CD1c-positive myeloid dendritic cell (primary cell): ENCODE measurements around the gene AZGP1.
"Not testable (repeated sequence)": the region's sequence is repeated elsewhere in the genome, so short reads cannot be mapped to it uniquely, and the experiment has no call there.

ENCODE experiments used
- DNase-seq: peaks from one replicate; pipeline ENCODE4 v3.0.0-alpha.2; 2016; ENCODE audit errors: extremely low spot score

Gene AZGP1

DNA sequence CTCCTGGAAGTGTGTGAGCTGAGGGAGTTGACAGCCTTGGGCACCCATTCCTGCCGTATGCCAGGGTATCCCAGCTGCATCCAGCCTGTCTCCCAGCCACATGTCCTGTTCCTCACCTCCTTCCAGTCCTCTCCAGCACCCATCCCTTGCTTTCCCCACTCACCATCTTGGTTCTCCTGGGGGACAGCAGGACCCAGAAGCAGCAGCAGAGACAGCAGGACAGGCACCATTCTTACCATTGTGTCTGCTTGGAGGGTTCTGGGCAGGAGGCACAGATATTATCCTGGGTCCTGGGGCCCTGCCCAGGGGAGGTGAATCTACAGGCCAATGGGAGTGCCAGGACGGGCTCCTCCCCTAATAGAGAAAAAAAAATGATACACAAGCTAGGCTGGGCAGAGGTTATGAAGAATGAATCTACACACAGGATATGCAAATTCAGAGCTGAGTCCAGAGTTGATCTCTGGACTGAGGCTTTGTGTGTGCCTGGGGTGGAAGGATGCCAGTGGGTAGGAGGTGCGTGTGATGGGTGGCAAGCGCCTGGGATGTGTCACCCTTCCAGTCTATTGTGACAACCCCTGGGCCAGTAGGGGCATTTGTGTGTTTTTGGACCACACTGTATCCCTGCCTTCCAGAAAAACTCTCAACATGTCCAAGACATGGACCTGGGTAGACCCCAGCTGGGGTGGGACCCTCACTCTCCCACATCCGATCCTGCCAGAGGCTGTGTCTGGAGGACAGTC lies at the start of gene AZGP1:
Gene AZGP1, minus strand, starts transcription at position 250 of the 740 bp plus-strand sequence. Its CDS starts 11 bp downstream, at position 239.
- DNase-seq, result no peak

DNA sequence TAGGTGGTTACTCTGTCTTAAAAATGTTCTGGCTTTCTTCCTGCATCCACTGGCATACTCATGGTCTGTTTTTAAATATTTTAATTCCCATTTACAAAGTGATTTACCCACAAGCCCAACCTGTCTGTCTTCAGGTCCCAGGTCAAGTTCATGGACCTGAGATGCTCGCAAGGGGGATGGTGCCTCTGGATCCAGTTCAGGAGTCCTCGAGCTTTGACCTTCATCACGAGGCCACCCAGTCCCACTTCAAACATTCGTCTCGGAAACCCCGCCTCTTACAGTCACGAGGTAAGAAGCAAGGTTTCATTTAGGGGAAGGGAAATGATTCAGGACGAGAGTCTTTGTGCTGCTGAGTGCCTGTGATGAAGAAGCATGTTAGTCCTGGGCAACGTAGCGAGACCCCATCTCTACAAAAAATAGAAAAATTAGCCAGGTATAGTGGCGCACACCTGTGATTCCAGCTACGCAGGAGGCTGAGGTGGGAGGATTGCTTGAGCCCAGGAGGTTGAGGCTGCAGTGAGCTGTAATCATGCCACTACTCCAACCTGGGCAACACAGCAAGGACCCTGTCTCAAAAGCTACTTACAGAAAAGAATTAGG lies 48.3 kb upstream of the AZGP1 start:
- DNase-seq, result no peak

DNA sequence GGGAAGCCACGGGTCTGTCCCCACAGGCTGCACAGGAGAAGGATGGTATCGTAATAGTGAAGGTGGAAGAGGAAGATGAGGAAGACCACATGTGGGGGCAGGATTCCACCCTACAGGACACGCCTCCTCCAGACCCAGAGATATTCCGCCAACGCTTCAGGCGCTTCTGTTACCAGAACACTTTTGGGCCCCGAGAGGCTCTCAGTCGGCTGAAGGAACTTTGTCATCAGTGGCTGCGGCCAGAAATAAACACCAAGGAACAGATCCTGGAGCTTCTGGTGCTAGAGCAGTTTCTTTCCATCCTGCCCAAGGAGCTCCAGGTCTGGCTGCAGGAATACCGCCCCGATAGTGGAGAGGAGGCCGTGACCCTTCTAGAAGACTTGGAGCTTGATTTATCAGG lies 47.7 kb upstream of the AZGP1 start:
- no peak for DNase-seq

DNA sequence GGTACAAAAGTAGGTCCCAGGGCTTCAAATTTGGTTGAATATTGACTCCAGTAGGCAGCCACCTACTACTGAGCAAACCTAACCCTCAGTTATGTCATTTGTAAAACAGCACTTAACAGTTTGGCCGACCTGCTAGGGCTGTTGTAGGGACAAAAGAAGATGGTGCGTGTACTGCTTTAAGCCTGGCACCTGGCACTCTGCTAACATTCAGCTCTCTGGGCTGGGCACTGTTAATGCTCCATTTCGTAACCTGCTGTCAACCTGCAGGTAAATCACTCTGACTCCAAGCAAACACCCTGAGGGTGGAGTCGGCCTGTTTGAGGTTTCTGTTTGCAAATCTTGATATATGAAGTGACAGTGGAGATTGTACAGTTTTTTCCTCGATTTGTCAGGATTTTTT lies 46.8 kb upstream of the AZGP1 start:
- DNase-seq, result no peak

DNA sequence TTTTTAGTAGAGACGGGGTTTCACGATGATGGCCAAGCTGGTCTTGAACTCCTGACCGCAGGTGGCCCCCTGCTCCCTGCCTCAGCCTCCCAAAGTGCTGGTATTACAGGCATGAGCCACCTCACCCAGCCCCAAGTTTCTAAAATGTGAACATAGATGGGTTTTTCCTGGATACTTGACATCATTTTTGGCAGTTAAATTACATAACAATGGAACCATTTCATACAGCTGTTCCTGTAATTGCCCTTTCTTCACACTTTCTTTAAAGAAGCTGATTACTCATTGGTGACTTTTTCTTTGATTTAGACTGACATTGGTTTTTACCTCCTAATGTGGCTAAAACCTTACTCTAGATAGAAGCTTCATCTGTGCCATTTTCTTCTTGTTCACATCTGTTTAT lies 45.5 kb upstream of the AZGP1 start:
- no peak for DNase-seq

DNA sequence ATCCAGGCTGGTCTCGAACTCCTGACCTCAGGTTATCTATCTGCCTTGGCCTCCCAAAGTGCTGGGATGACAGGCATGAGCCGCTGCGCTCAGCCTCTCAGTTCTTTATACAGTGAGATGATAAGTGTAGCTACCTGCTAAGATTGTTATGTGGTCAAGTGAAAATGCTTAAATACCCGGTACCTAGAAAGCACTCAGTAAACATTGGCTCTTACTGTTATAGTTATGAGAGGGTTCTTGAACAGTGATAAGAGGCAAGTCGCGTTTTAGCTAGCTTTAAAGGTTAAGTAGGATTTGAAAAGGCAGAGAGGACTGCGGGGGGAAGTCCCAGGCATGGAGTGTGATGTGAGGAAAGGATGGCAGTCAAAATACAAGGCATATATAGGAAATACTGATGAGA lies 44.1 kb upstream of the AZGP1 start:
- DNase-seq, result no peak

DNA sequence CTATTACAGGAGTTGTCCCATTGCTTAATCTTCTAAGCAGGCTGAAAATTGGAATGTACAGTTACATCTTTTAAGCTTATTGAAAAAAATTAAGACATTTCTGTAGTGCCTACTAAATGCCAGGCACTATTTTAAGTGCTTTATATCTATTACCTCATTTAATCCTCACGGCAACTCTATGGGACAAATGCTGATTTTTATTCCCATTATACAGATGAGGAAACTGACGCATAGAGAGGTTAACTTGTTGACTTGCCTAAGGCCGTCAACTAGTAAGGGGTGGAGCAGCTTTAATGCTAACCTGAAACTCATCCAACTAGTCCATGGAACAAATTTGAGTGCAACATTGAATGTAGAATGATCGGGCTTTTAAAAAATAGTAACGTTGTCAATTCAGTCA lies 42.0 kb upstream of the AZGP1 start:
- DNase-seq, result no peak

DNA sequence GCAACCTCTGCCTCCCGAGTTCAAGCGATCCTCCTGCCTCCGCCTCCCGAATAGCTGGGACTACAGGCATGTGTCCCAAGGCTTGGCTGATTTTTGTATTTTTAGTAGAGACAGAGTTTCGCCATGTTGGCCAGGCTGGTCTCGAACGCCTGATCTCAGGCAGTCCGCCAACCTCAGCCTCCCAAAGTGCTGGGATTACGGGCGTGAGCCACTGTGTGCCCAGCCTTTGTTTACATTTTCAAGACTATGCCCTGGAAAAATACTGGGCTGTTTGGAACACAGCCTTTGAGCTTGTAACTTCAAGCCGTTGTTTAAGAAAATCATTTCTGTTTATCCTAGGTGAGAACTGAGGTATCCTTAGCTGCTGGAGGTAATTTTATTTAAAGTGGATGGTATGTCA lies 41.5 kb upstream of the AZGP1 start:
- no peak for DNase-seq

DNA sequence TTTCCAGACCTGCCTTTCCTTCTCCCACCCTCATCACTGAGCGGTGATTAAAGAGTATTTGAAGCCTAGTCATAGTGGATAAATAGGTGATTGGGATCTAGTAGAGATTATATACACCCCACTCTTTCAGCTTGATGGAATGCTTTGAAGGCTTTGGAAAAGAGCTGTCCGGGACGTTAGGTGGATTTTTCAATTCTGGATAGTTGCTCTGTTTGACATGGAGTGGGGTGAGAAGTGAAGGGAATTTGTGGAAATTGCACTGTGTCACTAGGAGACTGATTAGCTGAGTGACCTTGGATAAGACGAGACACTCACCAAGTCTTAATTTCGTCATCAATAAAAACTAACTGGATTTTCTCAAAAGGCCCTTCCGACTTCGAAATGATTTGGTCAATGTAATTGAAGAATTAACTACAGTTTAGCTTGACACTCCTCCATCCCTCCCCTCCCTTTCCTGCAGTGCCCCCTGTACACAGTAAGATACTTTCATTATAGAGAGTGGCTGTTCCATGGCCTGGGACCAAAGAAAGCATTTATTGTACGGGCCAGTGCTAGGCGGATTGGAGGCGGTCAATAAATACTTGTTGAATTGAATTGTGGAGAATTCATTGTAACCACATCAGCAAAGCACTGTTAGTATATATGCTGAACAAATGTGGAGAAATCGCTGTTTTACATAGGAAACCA lies 40.5 kb upstream of the AZGP1 start:
- peak; percentile 4 for DNase-seq

DNA sequence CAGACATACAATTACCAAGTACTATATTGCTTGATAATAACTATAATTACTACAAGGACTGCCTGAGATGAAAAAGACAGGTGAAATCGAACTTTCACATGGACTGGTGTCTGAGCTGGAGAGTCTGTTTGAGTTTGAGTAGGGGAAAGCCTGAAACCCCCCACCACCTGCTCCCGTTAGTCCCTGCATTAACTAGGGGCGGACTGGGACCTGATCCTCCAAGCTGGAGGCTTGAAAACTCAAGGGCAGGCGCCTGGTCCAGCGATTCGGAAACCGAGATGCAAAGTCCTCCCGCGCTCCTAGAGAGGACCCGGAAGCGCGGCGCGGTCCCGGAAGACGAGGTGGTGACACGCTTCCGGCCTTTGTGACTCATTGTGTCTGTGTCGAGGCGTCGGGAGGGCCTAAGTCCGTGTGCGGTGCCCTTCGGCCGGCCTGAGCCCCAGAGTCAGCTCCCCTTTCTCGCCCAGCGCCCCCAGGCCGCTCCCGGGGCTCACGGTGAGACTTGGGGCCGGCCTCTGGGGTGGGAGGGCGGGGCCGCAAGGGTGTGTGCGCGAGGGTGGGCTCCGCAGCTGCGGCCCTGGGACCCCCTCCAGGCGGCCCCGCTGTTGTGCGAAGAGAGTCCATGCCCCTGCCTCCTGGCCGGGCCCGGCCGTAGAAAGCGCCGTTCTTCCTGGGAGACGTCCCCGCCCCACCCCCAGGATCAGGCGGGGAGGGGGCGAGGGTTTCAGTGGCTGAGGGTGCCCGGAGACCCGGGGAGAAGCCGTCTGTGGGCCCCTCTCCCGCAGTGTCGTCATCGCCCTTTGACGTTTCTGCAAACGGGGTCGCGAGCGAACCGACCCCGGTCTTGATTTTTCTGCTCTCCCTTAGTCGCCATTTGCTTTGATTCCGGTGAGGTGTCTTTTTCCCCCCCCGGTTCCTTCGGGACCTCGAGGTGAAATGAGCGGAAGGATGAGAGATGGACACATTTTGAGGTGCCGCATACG lies 39.7 kb upstream of the AZGP1 start, which contains the start of gene ZKSCAN1:
Gene ZKSCAN1, plus strand, starts transcription at position 365 of the 983 bp plus-strand sequence. CDS start 7,911 bp downstream, outside the sequence.
- peak; percentile 96 for DNase-seq

DNA sequence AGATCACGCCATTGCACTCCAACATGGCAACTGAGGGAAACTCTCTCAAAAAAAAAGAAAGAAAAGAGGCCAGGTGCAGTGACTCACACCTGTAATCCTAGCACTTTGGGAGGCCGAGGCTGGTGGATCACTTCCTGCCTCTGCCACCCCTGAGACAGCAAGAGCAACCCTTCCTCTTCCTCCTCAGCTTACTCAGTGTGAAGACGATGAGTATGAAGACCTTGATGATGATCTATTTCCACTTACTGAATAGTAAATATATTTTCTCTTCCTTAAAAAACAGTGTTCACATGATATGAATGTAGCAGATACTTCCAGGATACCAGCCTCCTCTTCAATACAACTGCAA lies 37.5 kb upstream of the AZGP1 start:
- DNase-seq, result no peak

DNA sequence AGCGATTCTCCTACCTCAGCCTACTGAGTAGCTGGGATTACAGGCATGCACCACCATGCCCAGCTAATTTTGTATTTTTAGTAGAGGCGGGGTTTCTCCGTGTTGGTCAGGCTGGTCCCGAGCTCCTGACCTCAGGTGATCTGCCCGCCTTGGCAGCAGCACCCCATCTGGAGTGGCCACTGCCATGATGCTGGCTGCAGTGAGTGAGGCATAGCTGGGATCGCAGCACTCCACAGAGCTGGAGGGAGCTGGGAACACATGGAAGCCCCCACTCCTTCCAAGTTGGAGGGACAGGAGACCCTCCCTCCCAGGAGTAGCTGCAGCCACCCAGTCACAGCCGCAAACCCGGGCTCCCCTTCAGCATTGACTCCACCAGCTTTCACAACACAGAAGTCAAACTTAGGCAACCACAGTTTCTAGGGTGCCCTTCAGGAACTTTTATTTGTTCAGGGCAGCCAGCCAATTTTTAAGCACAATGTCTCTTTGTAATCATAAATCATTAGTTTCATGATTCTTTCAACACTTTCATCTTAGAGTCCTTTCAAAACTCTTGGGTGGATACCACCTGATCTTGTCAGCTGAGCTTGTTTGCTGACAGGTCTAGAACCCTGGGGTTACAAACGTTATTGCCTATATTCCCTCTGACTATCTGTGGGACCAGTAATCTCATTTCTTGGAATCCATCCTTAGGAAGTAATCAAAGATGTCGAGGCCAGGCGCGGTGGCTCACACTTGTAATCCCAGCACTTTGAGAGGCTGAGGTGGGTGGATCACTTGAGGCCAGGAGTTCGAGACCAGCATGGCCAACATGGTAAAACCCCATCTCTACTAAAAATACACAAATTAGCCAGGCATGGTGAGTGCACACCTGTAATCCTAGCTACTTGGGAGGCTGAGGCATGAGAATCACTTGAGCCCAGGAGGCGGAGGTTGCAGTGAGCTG lies 36.8 kb upstream of the AZGP1 start:
- not testable (repeated sequence) for DNase-seq

DNA sequence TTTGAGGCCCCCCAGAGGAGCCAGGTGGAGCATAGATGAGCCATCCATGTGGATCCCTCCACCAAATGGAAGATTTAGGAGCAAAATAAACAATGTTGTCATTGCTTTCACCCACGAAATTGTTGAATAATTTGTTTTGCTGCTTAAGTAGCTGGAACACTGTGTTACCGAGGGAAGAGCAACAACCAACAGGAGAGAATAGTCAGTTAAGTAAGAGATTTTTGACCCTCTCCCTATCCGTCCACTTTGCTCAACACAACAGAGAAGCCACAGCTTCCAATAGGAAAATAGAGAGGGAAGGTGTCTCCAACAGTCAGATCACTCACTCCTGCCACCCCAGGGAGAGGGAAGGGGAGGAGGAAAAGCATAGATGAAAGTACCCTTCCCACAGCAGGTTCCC lies 35.7 kb upstream of the AZGP1 start:
- no peak for DNase-seq

DNA sequence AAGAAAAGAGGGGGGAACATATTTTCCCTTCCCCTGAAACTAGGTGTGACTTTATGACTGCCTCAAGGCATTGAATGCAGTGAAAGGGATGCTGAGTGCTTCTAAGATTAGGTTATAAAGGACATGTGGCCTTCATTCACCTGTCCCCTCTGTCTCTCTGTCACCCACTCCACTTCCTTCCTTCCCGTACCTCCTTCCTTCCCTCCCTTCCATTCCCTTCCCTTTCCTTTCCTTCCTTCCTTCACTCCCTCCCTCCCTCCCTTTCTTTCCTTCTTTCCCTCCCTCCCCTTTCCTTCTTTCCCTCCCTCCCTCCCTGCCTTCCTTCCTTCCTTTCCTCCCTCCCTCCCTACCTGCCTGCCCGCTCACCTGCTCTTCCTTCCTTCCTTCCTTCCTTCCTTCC lies 35.1 kb upstream of the AZGP1 start:
- DNase-seq, result no peak

DNA sequence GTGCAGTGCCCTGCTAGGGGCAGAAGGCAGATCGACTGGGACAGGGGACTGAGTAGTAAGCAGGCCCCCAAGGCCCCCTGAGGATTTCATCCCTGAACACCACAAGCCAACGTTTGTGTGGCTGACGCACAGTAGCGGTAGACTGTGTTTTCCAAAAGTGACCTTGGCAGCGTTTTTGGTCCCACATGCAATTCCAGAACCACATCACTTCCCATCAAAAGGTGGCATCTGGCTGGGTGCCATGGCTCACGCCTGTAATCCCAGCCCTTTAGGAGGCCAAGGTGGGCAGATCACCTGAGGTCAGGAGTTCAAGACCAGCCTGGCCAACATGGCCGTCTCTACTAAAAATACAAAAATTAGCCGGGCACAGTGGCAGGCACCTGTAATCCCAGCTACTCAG lies 34.1 kb upstream of the AZGP1 start:
- DNase-seq, result not testable (repeated sequence)

DNA sequence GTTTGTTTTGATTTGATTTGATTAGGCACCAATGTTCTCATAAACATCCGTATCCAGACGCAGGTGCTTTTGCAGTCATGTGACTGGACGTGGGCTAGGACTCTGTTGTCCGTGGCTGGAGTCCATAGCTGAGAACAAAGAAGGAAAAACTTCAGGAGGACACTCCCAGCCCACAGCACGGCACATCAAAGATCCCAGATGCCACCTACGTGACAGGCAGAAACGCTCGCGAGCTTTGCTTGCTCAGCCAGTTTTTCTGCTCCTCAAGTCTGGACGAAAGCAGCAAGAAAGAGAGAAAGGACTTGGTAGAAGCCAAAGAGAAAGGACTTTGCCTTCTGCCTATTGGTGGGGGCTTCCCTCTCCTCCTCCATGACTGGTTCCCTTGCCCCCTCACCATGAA lies 32.7 kb upstream of the AZGP1 start:
- no peak for DNase-seq

DNA sequence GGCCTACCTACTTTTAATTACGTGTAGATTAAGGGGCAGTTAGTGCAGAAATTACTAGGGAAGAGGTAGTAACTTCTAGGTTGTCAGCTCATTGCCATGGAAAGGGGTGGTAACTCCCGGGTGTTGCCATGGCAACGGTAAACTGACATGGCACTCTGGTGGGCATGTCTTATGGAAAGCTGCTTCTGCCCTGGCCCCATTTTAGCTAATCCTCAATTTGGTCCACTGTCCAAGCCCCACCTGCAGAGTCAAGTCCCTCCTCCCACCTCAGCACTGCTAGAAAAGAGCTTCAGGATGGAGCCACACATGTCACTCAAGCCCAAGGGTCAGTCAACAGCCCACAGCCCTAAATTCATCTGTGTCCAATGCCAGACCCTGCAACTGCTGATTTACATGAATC lies 32.1 kb upstream of the AZGP1 start:
- DNase-seq, result no peak

DNA sequence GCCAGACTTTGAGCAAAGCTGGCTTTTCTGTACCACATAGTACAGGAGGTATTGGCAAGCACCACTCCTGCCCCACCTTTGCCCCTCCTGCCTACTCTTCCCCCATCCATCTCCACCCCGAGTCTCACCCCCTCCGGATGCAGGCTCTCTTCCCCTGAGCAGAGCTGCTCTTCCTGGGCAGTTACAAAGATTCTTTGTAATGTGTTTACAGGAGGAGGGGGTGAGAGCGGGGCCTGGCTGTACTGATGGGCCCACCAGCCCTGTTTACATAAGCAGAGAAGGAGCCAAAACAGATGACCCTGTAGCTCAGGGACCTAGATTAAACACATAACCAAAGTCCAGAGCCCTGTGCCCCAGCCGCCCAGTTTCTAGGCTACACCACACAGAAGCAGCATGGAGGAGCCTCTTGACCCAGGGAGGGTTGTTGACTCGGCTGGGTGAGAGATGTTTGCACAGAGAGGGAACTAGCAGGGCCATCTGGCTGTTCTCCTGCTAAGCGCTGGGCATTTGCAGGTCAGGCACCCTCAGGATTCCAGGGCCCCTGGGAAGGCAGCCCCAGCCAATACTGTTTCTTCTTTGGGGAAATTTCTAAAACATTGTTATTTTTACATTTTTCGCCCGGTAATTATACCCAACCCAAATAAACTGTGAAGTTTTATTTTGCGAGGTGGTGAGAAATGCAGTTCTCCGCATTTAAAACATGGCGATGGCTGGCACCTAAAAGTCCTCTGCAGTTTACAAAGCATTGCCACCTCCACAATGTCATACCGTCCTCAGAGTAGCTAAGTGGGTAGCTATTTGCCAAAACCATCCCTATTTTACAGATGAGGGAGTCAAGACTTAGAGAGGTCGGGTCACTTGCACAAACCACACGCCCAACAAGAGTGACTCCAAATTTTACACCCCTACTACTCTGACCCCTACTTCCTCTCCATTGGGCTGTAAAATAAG lies 28.2 kb upstream of the AZGP1 start:
- no peak for DNase-seq

DNA sequence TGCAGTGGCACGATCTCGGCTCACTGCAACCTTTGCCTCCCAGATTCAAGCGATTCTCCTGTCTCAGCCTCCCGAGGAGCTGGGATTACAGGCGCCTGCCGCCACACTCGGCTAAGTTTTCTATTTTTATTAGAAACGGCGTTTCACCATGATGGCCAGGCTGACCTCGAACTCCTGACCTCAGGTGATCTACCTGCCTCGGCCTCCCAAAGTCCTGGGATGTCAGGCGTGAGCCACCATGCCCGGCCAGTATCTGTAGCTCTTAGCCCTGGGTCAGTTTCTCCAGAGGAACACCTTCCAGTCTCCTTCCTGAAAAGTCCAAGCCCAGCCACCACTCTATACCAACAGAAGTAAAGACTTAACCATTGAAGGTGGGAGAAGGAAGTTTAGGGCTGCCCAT lies 24.4 kb upstream of the AZGP1 start:
- no peak for DNase-seq
